OCI-LY7 (cell line): ENCODE measurements around the gene PRKCI. TPM values are rescaled to one million over a fixed set of nuclear protein-coding genes. Genes with fewer than 3 reads are reported as not detected.

ENCODE experiments used
- Bru-seq: library from RNA; stranded (reverse); fragments of 400-500 nt; gene quantifications from one replicate; lab custom pipeline; 2021; lab: Mats Ljungman, UMichigan
- BruChase-seq, 2 experiments: library from RNA; stranded (reverse); fragments of 400-500 nt; gene quantifications; one replicate each; lab custom pipeline; 2021; lab: Mats Ljungman, UMichigan
- BruUV-seq: library from RNA; stranded (reverse); fragments of 400-500 nt; replicated peaks from 2 replicates; lab custom pipeline; 2021; lab: Mats Ljungman, UMichigan
- CTCF ChIA-PET: fragments of 300-600 bp; sonication (Branson Sonifier 250); formaldehyde crosslinking; loops from one replicate; lab custom pipeline; 2022; ENCODE audit warnings: antibody characterized with exemption; ENCODE audit not compliant: unreplicated experiment; lab: Charles Lee
- POLR2A ChIA-PET: fragments of 300-600 bp; sonication (Branson Sonifier 250); formaldehyde crosslinking; loops from one replicate; lab custom pipeline; 2022; ENCODE audit warnings: antibody characterized with exemption; lab: Charles Lee
- DNase-seq: peaks from one replicate; pipeline ENCODE4 v3.0.0-alpha.2; 2015; ENCODE audit warnings: low spot score
- H2AFZ ChIP-seq: fragments of 200-600 bp; sonication (generic), shearing (Covaris generic); 2 replicates; pipeline ENCODE4 v1.6.1; 2014; ENCODE audit warnings: mild to moderate bottlenecking, antibody characterized with exemption, low read length, moderate library complexity
- H3K27ac ChIP-seq: fragments of 200-600 bp; sonication (generic); 2 replicates; pipeline ENCODE4 v1.5.1; 2014; ENCODE audit warnings: mixed run types, low read depth, mild to moderate bottlenecking, moderate library complexity, low read length, inconsistent platforms; ENCODE audit not compliant: poor library complexity, severe bottlenecking
- H3K36me3 ChIP-seq: fragments of 200-600 bp; sonication (generic); 2 replicates; pipeline ENCODE4 v1.6.1; 2014; ENCODE audit warnings: mild to moderate bottlenecking, antibody characterized with exemption, low read length, moderate library complexity, mixed read lengths; ENCODE audit not compliant: insufficient read depth
- H3K4me1 ChIP-seq: fragments of 200-600 bp; sonication (generic); 2 replicates; pipeline ENCODE4 v1.5.1; 2014; ENCODE audit warnings: mild to moderate bottlenecking, low read length; ENCODE audit not compliant: insufficient read depth, poor library complexity, severe bottlenecking
- H3K4me2 ChIP-seq: fragments of 200-600 bp; sonication (generic); 2 replicates; pipeline ENCODE4 v1.6.1; 2014; ENCODE audit warnings: mild to moderate bottlenecking, low read length
- H3K4me3 ChIP-seq: fragments of 200-600 bp; sonication (generic); 2 replicates; pipeline ENCODE4 v1.5.1; 2014; ENCODE audit warnings: mild to moderate bottlenecking, low read depth, low read length; ENCODE audit not compliant: poor library complexity, severe bottlenecking
- H3K79me2 ChIP-seq: fragments of 200-600 bp; sonication (generic); 2 replicates; pipeline ENCODE4 v1.6.1; 2016; ENCODE audit warnings: low read depth, mild to moderate bottlenecking, low read length, moderate library complexity, mixed read lengths; ENCODE audit not compliant: insufficient read depth
- H3K9me2 ChIP-seq: fragments of 200-600 bp; sonication (generic); 2 replicates; pipeline ENCODE4 v1.6.1; 2016; ENCODE audit warnings: mild to moderate bottlenecking, low read length, mixed read lengths; ENCODE audit not compliant: insufficient read depth
- H3K9me3 ChIP-seq: fragments of 200-600 bp; sonication (generic); 2 replicates; pipeline ENCODE4 v1.6.1; 2014; ENCODE audit warnings: mild to moderate bottlenecking, mixed run types, low read length, mixed read lengths
- H4K20me1 ChIP-seq: fragments of 200-600 bp; sonication (generic); 2 replicates; pipeline ENCODE4 v1.6.1; 2014; ENCODE audit warnings: mild to moderate bottlenecking, antibody characterized with exemption, low read length, moderate library complexity, mixed read lengths; ENCODE audit not compliant: insufficient read depth
- CTCF ChIP-seq: fragments of 200-600 bp; sonication (generic); conservative IDR thresholded peaks from 2 replicates; pipeline ENCODE4 v1.5.1; 2014; ENCODE audit warnings: mild to moderate bottlenecking, antibody characterized with exemption, low read length, moderate library complexity, mixed read lengths
- EZH2phosphoT487 ChIP-seq: fragments of 200-600 bp; sonication (generic); IDR thresholded peaks from 2 replicates; pipeline ENCODE4 v1.6.1; 2018; ENCODE audit warnings: low read depth, borderline replicate concordance, mild to moderate bottlenecking, mixed run types, antibody characterized with exemption, low read length, moderate library complexity, mixed read lengths
- intact Hi-C: fragments of 100-400 bp; cut with micrococcal nuclease; formaldehyde crosslinking; loops from one replicate; pipeline ENCODE4 v1.10.0; 2022; ENCODE audit not compliant: unreplicated experiment
- long read RNA-seq: library from polyadenylated mRNA; stranded (forward); transcript quantifications from one replicate; pipeline ENCODE4 v2.0.0, GENCODE V29; 2022
- total RNA-seq, 2 experiments: library from RNA; depleted of rRNA in 1 of 2; stranded (reverse); fragments of >200 nt in 1 of 2; shearing (Covaris generic) in 1 of 2; gene quantifications; 2 replicates each; pipeline ENCODE4 v1.2.3, GENCODE V29; 2014 to 2022

Gene PRKCI
- total RNA-seq (2014; rRNA removed; shearing (Covaris generic)) = 27.6 and 28.9 TPM in 2 replicates
- total RNA-seq (2022) = 36.2 and 38.3 TPM in 2 replicates
- percentile 74 among the genes with signal in this experiment for Bru-seq, nascent RNA
- BruChase-seq, experiment 1, labeled RNA remaining after a 6-hour chase = percentile 79 among the genes with signal in this experiment
- percentile 73 among the genes with signal in this experiment for BruChase-seq, experiment 2, labeled RNA remaining after a 2-hour chase
- long read RNA-seq, full-length matches to known transcripts = 108 of 130 reads
- long read RNA-seq, partial matches to known transcripts = 6 of 130 reads
- long read RNA-seq, other reads (novel, unspliced or antisense) = 16 of 130 reads

GRCh38 chr3:170221924-170222646 lies at the start of gene PRKCI:
TSS of gene PRKCI (plus strand) at chr3:170222424. CDS start at chr3:170222670, 246 bp downstream.
- Histone ChIP-seq H3K9me2 (no peaks in the 10 kb centered on the region), H3K79me2 (peaks cover 37% of the 10 kb centered on the region), H2AFZ (peak within 1 kb of the TSS; percentile 95), H3K36me3 (no peaks in the 10 kb centered on the region), H3K4me1 (peaks cover 11% of the 10 kb centered on the region), H3K9me3 (peaks cover 5% of the 10 kb centered on the region), H3K27ac (peak within 1 kb of the TSS; percentile 39), H3K4me2 (peak within 1 kb of the TSS; percentile 82), H4K20me1 (no peaks in the 10 kb centered on the region), H3K4me3 (peak within 1 kb of the TSS; percentile 71)
- peak; percentile 98 for DNase-seq
- BruUV-seq = no TSS peak
- CTCF ChIA-PET = no interaction called here
- intact Hi-C loops = loop anchor here (5.0 kb wide), 1 partner anchor 135 kb away; the partner anchor contains the start of gene SKIL
- POLR2A ChIA-PET = interaction anchor here (0.5 to 1.4 kb wide), 5 partner anchors 10 to 81 kb away, joined by 3 to 6 read pairs (median 3); partner anchors contain the start of gene PHC3
- TF ChIP-seq CTCF (no peak), EZH2phosphoT487 (no peak)

DNA sequence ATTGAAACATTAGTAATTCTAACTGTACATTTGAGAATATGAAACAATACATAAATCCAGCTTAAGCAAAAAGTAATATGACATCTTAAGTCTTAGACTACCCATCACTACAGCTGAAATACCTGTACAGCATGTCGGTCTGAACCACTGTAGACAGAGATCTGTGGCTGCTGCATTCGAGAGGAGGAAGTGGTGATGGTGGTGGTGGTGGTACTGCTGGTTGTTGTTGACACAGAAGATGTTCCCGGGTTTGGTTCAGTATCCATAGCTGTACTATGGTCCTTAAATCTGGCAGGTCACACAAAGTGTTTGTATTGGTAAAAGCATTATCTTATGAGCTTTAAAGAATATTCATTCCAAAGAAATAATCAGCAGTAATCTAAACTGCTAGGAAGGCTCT lies 43.6 kb upstream of the PRKCI start:
- H3K27ac ChIP-seq = peak overlapping the region; percentile 65
- 0 out of 2 replicates have a peak, but pooled peaks cover 6% of the 10 kb centered on the region for H4K20me1 ChIP-seq
- peaks cover 55% of the 10 kb centered on the region for H3K36me3 ChIP-seq
- peaks cover 32% of the 10 kb centered on the region for H3K4me1 ChIP-seq
- peak; percentile 38 for DNase-seq
- ChIA-PET CTCF (interaction anchor here (0.6 kb wide), 1 partner anchor 288 kb away, joined by 3 read pairs; no protein-coding TSS in a partner anchor), POLR2A (interaction anchor here (0.5 to 4.7 kb wide), 20 partner anchors 8 to 412 kb away, joined by 3 to 52 read pairs (median 4); no protein-coding TSS in a partner anchor)
- peak overlapping the region; percentile 79 for H3K4me3 ChIP-seq
- intact Hi-C loops = no loop called here
- H3K4me2 ChIP-seq = peak overlapping the region; percentile 96
- no peak for TF ChIP-seq CTCF
- no peaks in the 10 kb centered on the region for H3K9me2 ChIP-seq
- no TSS peak for BruUV-seq
- H3K79me2 ChIP-seq = peaks cover 69% of the 10 kb centered on the region
- H2AFZ ChIP-seq = no peak overlapping the region
- no peaks in the 10 kb centered on the region for H3K9me3 ChIP-seq
